ENCODE data around the gene STOX1.

The STOX1 gene

DNA sequence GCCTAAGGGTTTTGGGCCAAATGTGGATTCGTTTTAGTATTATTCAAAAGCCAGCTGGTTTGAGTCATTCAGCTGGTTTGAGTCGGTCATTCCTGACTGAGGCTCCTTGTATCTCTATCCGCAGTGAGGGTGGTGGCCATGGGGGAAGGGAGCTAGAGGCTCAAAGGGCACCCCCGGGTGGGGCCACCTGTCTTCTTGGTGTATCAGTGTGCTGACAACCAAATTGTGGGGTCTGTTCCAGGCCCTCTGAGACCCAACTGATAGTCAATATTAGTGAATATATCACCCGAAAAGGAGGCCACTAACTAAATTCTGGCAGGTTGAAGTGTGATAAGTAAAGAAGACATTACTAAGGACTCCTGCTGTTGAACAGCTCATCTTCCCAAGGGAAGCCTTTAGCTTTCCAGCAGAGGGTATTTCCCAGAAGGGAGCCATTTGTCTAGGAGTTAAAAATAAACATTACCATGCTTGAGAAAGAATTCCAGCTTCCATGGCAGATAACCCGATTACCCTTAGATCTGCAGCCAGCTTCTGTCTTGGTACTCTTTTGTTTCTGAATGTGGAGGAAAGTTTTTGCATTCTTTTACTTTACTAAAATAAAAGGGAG lies 43.9 kb downstream of the STOX1 start:
- Histone ChIP-seq H3F3A (ENCODE audit: insufficient read depth, low read length) (no peaks in the 10 kb centered on the region), H3K4me1 (ENCODE audit: insufficient read depth, low read length, severe bottlenecking) (no peaks in the 10 kb centered on the region), H3K79me2 (ENCODE audit: insufficient read depth, low read length) (no peaks in the 10 kb centered on the region), H4K20me1 (ENCODE audit: insufficient read depth, low read length) (no peaks in the 10 kb centered on the region), H3K9me3 (ENCODE audit: low read length) (no peaks in the 10 kb centered on the region), H3K9ac (ENCODE audit: low read length) (no peak overlapping the region), H3K9me2 (ENCODE audit: low read depth, low read length) (no peaks in the 10 kb centered on the region), H3K27me3 (ENCODE audit: insufficient read depth, low read length) (no peaks in the 10 kb centered on the region; the same call in 1 of the 2 replicates), H3K4me2 (ENCODE audit: low read length) (no peak overlapping the region), H3K27ac (ENCODE audit: low read depth, low read length, poor library complexity, severe bottlenecking) (no peak overlapping the region), H3K36me3 (ENCODE audit: insufficient read depth, low read length) (no peaks in the 10 kb centered on the region; the same call in 1 of the 2 replicates), H2AFZ (ENCODE audit: low read length) (no peak overlapping the region), H3K4me3 (ENCODE audit: low read depth, low read length, poor library complexity, severe bottlenecking) (no peak overlapping the region)
- TF ChIP-seq EZH2 (IDR thresholded peaks at IDR 0.05; ENCODE audit: borderline replicate concordance, low read length): no peak
- TF ChIP-seq, protein P1, sequence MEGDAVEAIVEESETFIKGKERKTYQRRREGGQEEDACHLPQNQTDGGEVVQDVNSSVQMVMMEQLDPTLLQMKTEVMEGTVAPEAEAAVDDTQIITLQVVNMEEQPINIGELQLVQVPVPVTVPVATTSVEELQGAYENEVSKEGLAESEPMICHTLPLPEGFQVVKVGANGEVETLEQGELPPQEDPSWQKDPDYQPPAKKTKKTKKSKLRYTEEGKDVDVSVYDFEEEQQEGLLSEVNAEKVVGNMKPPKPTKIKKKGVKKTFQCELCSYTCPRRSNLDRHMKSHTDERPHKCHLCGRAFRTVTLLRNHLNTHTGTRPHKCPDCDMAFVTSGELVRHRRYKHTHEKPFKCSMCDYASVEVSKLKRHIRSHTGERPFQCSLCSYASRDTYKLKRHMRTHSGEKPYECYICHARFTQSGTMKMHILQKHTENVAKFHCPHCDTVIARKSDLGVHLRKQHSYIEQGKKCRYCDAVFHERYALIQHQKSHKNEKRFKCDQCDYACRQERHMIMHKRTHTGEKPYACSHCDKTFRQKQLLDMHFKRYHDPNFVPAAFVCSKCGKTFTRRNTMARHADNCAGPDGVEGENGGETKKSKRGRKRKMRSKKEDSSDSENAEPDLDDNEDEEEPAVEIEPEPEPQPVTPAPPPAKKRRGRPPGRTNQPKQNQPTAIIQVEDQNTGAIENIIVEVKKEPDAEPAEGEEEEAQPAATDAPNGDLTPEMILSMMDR (IDR thresholded peaks at IDR 0.05; ENCODE audit: low read length): no peak

DNA sequence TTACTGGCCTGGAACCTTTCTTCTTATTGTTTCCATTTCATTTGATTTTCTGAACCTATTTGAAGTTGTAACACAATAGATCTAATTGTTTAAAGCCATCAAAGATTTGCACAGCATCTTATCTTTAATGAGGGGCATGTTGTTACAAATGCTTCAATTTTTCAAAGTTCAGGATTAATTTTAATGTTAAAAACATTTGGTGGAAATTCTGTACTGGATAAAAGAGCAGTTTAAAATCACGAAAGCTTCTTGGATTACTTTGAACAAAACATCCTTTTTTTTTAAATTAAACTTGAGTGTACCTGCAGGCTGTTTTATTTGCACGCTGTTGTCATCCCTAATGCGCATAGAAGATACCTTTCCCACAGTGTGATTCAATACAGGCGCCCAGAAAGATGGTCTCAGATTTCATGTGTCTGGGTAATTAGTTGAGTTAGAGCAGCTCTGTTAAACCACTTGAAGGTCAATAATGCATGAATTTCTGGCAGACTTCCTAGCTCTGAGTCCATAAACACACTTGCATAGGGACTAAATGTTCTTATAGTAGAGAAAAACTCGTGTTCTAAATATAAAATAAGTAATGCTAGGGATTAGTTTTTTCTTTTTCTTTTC lies 44.5 kb downstream of the STOX1 start:
- no peaks in the 10 kb centered on the region; the same call in 1 of the 2 replicates for H3K36me3 ChIP-seq (ENCODE audit: insufficient read depth, low read length)
- no peaks in the 10 kb centered on the region for H3F3A ChIP-seq (ENCODE audit: insufficient read depth, low read length)
- no peaks in the 10 kb centered on the region for H4K20me1 ChIP-seq (ENCODE audit: insufficient read depth, low read length)
- H3K79me2 ChIP-seq (ENCODE audit: insufficient read depth, low read length): no peaks in the 10 kb centered on the region
- no peak overlapping the region for H2AFZ ChIP-seq (ENCODE audit: low read length)
- H3K4me1 ChIP-seq (ENCODE audit: insufficient read depth, low read length, severe bottlenecking): no peaks in the 10 kb centered on the region
- TF ChIP-seq, protein P1 (IDR thresholded peaks at IDR 0.05; ENCODE audit: low read length): no peak
- no peak for TF ChIP-seq EZH2 (IDR thresholded peaks at IDR 0.05; ENCODE audit: borderline replicate concordance, low read length)
- no peak overlapping the region for H3K4me2 ChIP-seq (ENCODE audit: low read length)
- no peaks in the 10 kb centered on the region for H3K9me3 ChIP-seq (ENCODE audit: low read length)
- no peak overlapping the region for H3K27ac ChIP-seq (ENCODE audit: low read depth, low read length, poor library complexity, severe bottlenecking)
- no peak overlapping the region for H3K9ac ChIP-seq (ENCODE audit: low read length)
- H3K9me2 ChIP-seq (ENCODE audit: low read depth, low read length): no peaks in the 10 kb centered on the region
- no peak overlapping the region for H3K4me3 ChIP-seq (ENCODE audit: low read depth, low read length, poor library complexity, severe bottlenecking)
- H3K27me3 ChIP-seq (ENCODE audit: insufficient read depth, low read length): no peaks in the 10 kb centered on the region; the same call in 1 of the 2 replicates

DNA sequence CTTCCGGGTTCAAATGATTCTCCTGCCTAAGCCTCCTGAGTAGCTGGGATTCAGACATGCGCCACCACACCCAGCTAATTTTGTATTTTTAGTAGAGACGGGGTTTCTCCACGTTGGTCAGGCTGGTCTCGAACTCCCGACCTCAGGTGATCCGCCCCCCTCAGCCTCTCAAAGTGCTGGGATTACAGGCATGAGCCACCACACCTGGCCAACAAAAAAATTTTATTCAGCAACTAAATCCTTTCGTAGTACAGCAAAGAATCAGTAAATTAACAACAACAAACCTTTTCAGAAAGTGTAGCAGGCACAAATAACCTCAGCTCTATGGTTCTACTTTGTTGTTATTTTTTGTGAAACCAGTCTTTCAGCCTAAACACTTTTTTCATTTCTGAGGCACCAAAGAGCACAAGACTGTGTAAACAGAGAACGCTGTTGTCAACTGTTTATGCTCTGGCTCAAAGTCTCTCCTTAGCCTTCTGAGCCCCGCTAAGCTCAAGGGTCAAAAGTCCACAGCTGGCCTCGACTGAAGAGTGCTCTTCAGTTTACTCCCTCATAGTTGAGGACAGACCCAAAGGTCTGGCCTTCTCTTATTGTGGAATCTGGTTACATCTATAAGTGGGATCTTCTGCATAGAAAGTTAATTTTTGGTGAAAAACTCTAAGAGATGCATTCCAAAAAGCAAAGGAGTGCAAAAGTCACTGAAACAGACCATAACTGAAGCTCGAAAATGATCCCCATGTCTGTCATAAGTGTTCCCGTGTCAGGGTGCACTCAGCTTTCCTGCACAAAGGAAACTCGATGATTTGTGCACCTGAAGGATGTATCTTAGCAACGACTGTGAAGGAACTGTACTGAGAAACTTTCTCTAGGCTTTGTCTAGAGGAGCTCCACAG lies 49.2 kb downstream of the STOX1 start:
- Histone ChIP-seq H3K4me2 (ENCODE audit: low read length) (no peak overlapping the region), H3F3A (ENCODE audit: insufficient read depth, low read length) (no peaks in the 10 kb centered on the region), H3K79me2 (ENCODE audit: insufficient read depth, low read length) (no peaks in the 10 kb centered on the region), H3K4me3 (ENCODE audit: low read depth, low read length, poor library complexity, severe bottlenecking) (no peak overlapping the region), H3K27ac (ENCODE audit: low read depth, low read length, poor library complexity, severe bottlenecking) (no peak overlapping the region), H3K27me3 (ENCODE audit: insufficient read depth, low read length) (no peaks in the 10 kb centered on the region), H3K4me1 (ENCODE audit: insufficient read depth, low read length, severe bottlenecking) (no peaks in the 10 kb centered on the region), H2AFZ (ENCODE audit: low read length) (no peak overlapping the region), H3K9me3 (ENCODE audit: low read length) (no peaks in the 10 kb centered on the region), H4K20me1 (ENCODE audit: insufficient read depth, low read length) (no peaks in the 10 kb centered on the region), H3K9ac (ENCODE audit: low read length) (no peak overlapping the region), H3K36me3 (ENCODE audit: insufficient read depth, low read length) (no peaks in the 10 kb centered on the region), H3K9me2 (ENCODE audit: low read depth, low read length) (no peaks in the 10 kb centered on the region)
- TF ChIP-seq, protein P1 (IDR thresholded peaks at IDR 0.05; ENCODE audit: low read length): no peak
- no peak for TF ChIP-seq EZH2 (IDR thresholded peaks at IDR 0.05; ENCODE audit: borderline replicate concordance, low read length)
